A673 (cell line): ENCODE data around the gene HPCAL1. TPM values are rescaled to one million over a fixed set of nuclear protein-coding genes. Genes with fewer than 3 reads are reported as not detected.
"Not testable (repeated sequence)": the region's sequence is repeated elsewhere in the genome, so short reads cannot be mapped to it uniquely, and the experiment has no call there.

Experiments
- BruUV-seq: library from RNA; stranded (reverse); fragments of 400-500 nt; replicated peaks from 2 replicates; lab custom pipeline; 2021; lab: Mats Ljungman, UMichigan
- CTCF ChIA-PET: fragments of 300-600 bp; sonication (Branson Sonifier 250); formaldehyde crosslinking; loops from one replicate; lab custom pipeline; 2022; ENCODE audit warnings: antibody characterized with exemption; lab: Charles Lee
- POLR2A ChIA-PET: fragments of 300-600 bp; sonication (Branson Sonifier 250); formaldehyde crosslinking; loops from one replicate; lab custom pipeline; 2022; ENCODE audit warnings: antibody characterized with exemption; ENCODE audit not compliant: low non-redundant PET; lab: Charles Lee
- DNase-seq: peaks from one replicate; pipeline ENCODE4 v3.0.0-alpha.2; 2015; ENCODE audit warnings: low spot score
- H3K27ac ChIP-seq: fragments of 200-600 bp; sonication (generic); 2 replicates; pipeline ENCODE4 v1.5.1; 2016; ENCODE audit warnings: mixed run types, low read depth, mild to moderate bottlenecking, mixed read lengths, antibody characterized with exemption, low read length; ENCODE audit not compliant: poor library complexity, severe bottlenecking
- H3K27me3 ChIP-seq: fragments of 200-600 bp; sonication (generic); replicated peaks from 2 replicates; pipeline ENCODE4 v1.6.1; 2017; ENCODE audit warnings: mixed run types, low read depth, mild to moderate bottlenecking, mixed read lengths, antibody characterized with exemption, low read length; ENCODE audit not compliant: insufficient read depth, poor library complexity
- H3K36me3 ChIP-seq: fragments of 200-600 bp; sonication (generic); 2 replicates; pipeline ENCODE4 v1.6.1; 2016; ENCODE audit warnings: mixed run types, mild to moderate bottlenecking, mixed read lengths, antibody characterized with exemption, low read length; ENCODE audit not compliant: insufficient read depth, poor library complexity, severe bottlenecking
- H3K4me1 ChIP-seq: fragments of 200-600 bp; sonication (generic); 2 replicates; pipeline ENCODE4 v1.6.1; 2017; ENCODE audit warnings: mixed run types, mild to moderate bottlenecking, mixed read lengths, antibody characterized with exemption, low read length; ENCODE audit not compliant: insufficient read depth, poor library complexity, severe bottlenecking
- H3K4me3 ChIP-seq: fragments of 200-600 bp; sonication (generic); 2 replicates; pipeline ENCODE4 v1.5.1; 2016; ENCODE audit warnings: low read depth, mixed run types, mild to moderate bottlenecking, mixed read lengths, low read length; ENCODE audit not compliant: poor library complexity, severe bottlenecking
- H3K9me3 ChIP-seq: fragments of 200-600 bp; sonication (generic); 2 replicates; pipeline ENCODE4 v1.6.1; 2016; ENCODE audit warnings: mixed run types, low read depth, mild to moderate bottlenecking, mixed read lengths, antibody characterized with exemption, low read length; ENCODE audit not compliant: poor library complexity, severe bottlenecking
- CTCF ChIP-seq: fragments of 300-800, 200-600 bp; sonication (generic); conservative IDR thresholded peaks from 2 replicates; pipeline ENCODE4 v1.5.1; 2017; ENCODE audit warnings: low read depth, mild to moderate bottlenecking, antibody characterized with exemption, low read length, moderate library complexity, mixed read lengths
- EZH2 ChIP-seq: fragments of 200-600 bp; sonication (generic); IDR thresholded peaks from 2 replicates; pipeline ENCODE4 v1.6.1; 2017; ENCODE audit warnings: borderline replicate concordance, low read depth, mild to moderate bottlenecking, mixed read lengths, antibody characterized with exemption, low read length; ENCODE audit not compliant: poor library complexity, severe bottlenecking
- intact Hi-C: fragments of 100-400 bp; cut with micrococcal nuclease; formaldehyde crosslinking; loops from one replicate; pipeline ENCODE4 v1.10.0; 2022; ENCODE audit not compliant: unreplicated experiment
- total RNA-seq: library from RNA; stranded (reverse); gene quantifications from 2 replicates; pipeline ENCODE4 v1.2.3, GENCODE V29; 2021

Gene HPCAL1
- total RNA-seq, 1 experiment from 2014 or later: 9.7 TPM

- no peak for DNase-seq
- Histone ChIP-seq H3K27me3 (no peaks in the 10 kb centered on the region), H3K27ac (no peak overlapping the region), H3K36me3 (no peaks in the 10 kb centered on the region), H3K4me3 (no peak overlapping the region), H3K4me1 (peaks cover 7% of the 10 kb centered on the region), H3K9me3 (no peaks in the 10 kb centered on the region)
- CTCF ChIA-PET: no interaction called here
- BruUV-seq: no TSS peak
- POLR2A ChIA-PET: no interaction called here
- TF ChIP-seq CTCF (no peak), EZH2 (no peak)
- intact Hi-C loops: no loop called here
Measured at GRCh38 chr2:10288606-10289005, 14.1 kb upstream of the HPCAL1 start.

GRCh38 chr2:10289352-10289751 is 13.4 kb upstream of the HPCAL1 start:
- Histone ChIP-seq H3K9me3 (no peaks in the 10 kb centered on the region), H3K36me3 (no peaks in the 10 kb centered on the region), H3K4me3 (no peak overlapping the region), H3K4me1 (peaks cover 7% of the 10 kb centered on the region), H3K27me3 (no peaks in the 10 kb centered on the region), H3K27ac (no peak overlapping the region)
- POLR2A ChIA-PET: no interaction called here
- no peak for DNase-seq
- TF ChIP-seq CTCF (no peak), EZH2 (no peak)
- intact Hi-C loops: no loop called here
- CTCF ChIA-PET: no interaction called here
- BruUV-seq: no TSS peak

GRCh38 chr2:10289891-10290290 is 12.8 kb upstream of the HPCAL1 start:
- no peak for TF ChIP-seq CTCF
- no peak for TF ChIP-seq EZH2
- ChIA-PET POLR2A (interaction anchor here (0.6 kb wide), 1 partner anchor 797 kb away, joined by 5 read pairs; no protein-coding TSS in a partner anchor), CTCF (no interaction called here)
- Histone ChIP-seq H3K9me3 (no peaks in the 10 kb centered on the region), H3K4me1 (peaks cover 7% of the 10 kb centered on the region), H3K27me3 (no peaks in the 10 kb centered on the region), H3K27ac (no peak overlapping the region), H3K36me3 (no peaks in the 10 kb centered on the region), H3K4me3 (no peak overlapping the region)
- intact Hi-C loops: no loop called here
- no peak for DNase-seq
- no TSS peak for BruUV-seq

- BruUV-seq, POLR2A ChIA-PET, DNase-seq, H3K27me3 ChIP-seq, intact Hi-C loops, H3K9me3 ChIP-seq, H3K4me3 ChIP-seq, H3K27ac ChIP-seq, H3K36me3 ChIP-seq, CTCF ChIA-PET, H3K4me1 ChIP-seq: not testable (repeated sequence)
Measured at GRCh38 chr2:10291376-10291775, 11.3 kb upstream of the HPCAL1 start.
